HG03196 (cell line): ENCODE results near the gene XNDC1N.
"Not testable (repeated sequence)": the region's sequence is repeated elsewhere in the genome, so short reads cannot be mapped to it uniquely, and the experiment has no call there.

Experiments used
- ATAC-seq: cut with Tn5 transposase; IDR thresholded peaks from one replicate; pipeline ENCODE4 v1.9.1; 2021; ENCODE audit not compliant: unreplicated experiment

The XNDC1N gene

GRCh38 chr11:71933141-71933933 lies 4.9 kb upstream of the XNDC1N start:
- ATAC-seq: no peak

- ATAC-seq: no peak
These were observed 2.8 kb upstream of the XNDC1N start for GRCh38 chr11:71931245-71931602.

GRCh38 chr11:71930556-71931244 lies 2.3 kb upstream of the XNDC1N start:
- no peak for ATAC-seq

GRCh38 chr11:71929491-71929890 lies 1.1 kb upstream of the XNDC1N start:
- ATAC-seq: no peak

GRCh38 chr11:71928737-71929443 lies 496 bp upstream of the XNDC1N start, which contains the start of gene RNF121:
Gene RNF121, plus strand, starts transcription at chr11:71929046. Its CDS starts 16 bp downstream, at chr11:71929062.
- ATAC-seq: peak; percentile 64

- ATAC-seq: no peak
These were observed 10.7 kb downstream of the XNDC1N start for GRCh38 chr11:71917646-71918140.

GRCh38 chr11:71914617-71915189 lies 13.7 kb downstream of the XNDC1N start:
- ATAC-seq: no peak

- no peak for ATAC-seq
These were observed 14.5 kb downstream of the XNDC1N start for GRCh38 chr11:71913756-71914526.

GRCh38 chr11:71911986-71912340 lies 16.4 kb downstream of the XNDC1N start:
- ATAC-seq: not testable (repeated sequence)

- not testable (repeated sequence) for ATAC-seq
These were observed 16.9 kb downstream of the XNDC1N start for GRCh38 chr11:71911321-71911985.

- not testable (repeated sequence) for ATAC-seq
These were observed 17.6 kb downstream of the XNDC1N start for GRCh38 chr11:71910775-71911174.

GRCh38 chr11:71908218-71908617 lies 20.2 kb downstream of the XNDC1N start:
- no peak for ATAC-seq

GRCh38 chr11:71901137-71901536 lies 27.3 kb downstream of the XNDC1N start:
- ATAC-seq: not testable (repeated sequence)

GRCh38 chr11:71895961-71896360 lies 32.4 kb downstream of the XNDC1N start:
- ATAC-seq: no peak

GRCh38 chr11:71889181-71889872 lies 39.1 kb downstream of the XNDC1N start:
- ATAC-seq: not testable (repeated sequence)

- not testable (repeated sequence) for ATAC-seq
These were observed 39.9 kb downstream of the XNDC1N start for GRCh38 chr11:71888335-71889010.

- not testable (repeated sequence) for ATAC-seq
These were observed 42.6 kb downstream of the XNDC1N start for GRCh38 chr11:71885806-71886205.
